GM18520 (cell line): ENCODE measurements around the gene WWC1.
"Not testable (repeated sequence)": the region's sequence is repeated elsewhere in the genome, so short reads cannot be mapped to it uniquely, and the experiment has no call there.

ENCODE experiments used
- ATAC-seq: cut with Tn5 transposase; IDR thresholded peaks from one replicate; pipeline ENCODE4 v1.9.1; 2021; ENCODE audit not compliant: unreplicated experiment

The WWC1 gene

DNA sequence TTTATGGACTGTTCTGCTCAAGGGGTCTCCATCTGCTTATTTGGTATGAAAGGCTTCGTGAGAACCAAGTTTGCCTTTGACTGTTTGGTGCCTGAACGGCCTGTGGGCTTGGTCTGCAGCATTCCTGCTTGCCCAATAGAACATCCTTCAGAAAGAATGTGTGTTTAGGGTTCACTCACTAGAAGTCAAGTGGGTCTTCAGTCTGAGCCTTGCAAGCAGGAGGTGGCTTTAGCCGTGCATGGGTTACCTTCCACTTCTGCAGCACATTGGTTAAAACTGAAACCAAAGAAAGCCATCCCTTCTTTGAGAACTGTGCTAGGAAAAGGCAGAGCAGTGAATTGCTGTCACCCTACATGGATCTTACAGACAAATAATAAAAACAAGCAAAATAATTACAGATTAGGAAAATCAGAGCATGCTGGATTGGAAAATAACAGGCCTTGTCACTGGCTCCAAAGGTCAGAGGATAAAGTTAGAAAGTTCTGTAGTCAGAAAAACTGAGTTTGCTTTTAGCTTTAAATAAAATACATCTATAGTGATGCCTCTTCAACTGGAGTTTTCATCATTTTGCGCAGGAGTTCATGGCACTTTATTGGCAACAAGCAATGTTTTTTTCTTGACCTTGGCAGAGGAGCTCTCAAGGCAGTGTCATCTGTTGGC lies 16.6 kb downstream of the WWC1 start:
- ATAC-seq, result no peak

DNA sequence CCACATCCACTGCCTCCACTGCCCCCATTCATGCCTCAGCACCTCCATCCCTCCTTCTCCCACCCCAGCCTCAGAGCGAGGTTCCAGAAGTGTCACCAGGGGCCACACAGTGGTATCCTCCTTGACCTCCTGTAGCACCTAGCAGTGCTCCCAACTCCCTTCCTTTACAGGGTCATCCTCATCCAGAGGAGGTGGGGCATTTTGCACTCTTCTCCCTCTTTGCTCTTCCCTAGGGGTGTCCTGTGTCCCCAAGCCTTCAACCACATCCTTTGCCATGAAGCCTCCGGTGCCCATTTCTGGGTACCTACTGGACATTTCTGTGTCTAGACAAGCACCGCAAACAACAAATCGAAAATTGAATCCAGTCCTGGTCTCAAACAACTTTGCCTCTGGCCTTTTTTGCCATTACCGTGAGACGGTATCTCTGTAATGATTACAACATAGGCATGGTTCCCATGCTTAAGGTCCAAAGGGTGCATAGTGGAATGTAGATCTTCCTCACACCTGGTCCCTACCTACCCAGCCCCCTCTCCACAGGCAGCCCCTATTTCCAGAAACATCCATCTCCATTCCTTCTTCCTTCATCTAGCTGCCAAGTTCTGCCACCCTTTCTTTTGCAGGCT lies 17.6 kb downstream of the WWC1 start:
- no peak for ATAC-seq

DNA sequence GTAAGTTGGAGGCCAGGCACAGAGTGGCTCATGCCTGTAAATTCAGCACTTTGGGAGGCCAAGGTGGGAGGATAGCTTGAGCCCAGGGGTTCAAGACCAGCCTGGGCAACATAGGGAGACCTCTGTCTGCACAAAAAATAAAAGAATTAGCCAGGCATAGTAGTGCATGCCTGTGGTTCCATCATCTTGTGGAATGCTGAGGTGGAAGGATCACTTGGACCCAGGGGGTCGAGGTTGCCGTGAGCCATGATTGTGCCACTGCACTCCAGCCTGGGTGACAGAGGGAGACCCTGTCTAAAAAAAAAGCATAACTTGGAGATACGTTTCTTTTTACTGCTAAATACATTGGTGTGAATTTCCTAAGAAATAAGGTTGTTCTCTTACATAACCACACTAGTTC lies 19.1 kb downstream of the WWC1 start:
- ATAC-seq, result not testable (repeated sequence)

DNA sequence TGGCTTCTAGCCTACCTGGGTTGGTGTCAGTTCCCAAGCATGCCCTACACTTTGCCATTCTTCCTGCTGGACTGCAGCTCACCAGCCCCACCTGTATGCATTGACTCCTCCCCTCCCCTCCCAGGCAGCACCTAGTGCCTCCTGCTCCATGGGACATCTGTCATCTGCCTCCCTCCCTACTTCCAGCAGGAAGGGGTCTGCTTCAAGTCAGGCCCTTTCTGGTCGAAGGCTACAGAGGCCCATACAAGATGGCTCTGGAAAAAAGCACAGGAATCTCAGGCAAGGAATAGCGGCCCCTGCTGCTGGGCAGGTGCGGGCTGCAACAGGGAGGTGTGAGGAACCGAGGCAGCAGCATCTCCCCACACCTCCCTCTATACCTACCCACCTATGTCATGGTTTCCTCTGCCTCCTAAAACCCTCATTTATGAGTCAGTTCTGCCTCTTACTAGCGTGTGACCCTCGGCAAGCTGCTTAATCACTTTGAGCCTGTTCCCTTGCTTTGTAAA lies 19.7 kb downstream of the WWC1 start:
- no peak for ATAC-seq

DNA sequence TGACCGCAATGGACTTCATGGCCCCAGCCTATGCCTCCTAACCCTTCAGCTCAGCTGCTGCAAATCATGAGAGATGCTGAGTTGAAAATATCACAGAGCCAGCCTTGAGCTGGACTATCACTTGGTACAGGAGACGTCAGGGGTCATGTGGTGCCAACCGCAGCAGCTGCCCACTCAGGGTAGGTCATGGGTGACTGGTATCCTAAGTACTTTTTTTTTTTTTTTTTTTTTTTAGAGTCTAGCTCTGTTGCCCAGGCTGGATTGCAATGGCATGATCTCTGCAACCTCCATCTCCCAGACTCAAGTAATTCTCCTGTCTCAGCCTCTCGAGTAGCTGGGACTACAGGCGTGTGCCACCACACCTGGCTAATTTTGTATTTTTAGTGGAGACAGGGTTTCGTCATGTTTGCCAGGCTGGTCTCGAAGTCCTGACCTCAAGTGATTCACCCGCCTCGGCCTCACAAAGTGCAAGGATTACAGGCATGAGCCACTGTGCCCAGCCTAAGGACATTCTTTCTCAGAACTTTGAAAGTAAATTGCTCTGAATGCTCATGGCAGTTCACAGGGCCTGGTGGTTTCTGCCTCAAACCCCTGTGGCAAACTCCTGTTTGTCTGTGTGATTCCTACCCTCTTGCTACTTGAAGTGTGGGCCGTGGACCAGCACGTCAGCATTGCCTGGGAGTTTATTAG lies 21.3 kb downstream of the WWC1 start:
- ATAC-seq, result no peak

DNA sequence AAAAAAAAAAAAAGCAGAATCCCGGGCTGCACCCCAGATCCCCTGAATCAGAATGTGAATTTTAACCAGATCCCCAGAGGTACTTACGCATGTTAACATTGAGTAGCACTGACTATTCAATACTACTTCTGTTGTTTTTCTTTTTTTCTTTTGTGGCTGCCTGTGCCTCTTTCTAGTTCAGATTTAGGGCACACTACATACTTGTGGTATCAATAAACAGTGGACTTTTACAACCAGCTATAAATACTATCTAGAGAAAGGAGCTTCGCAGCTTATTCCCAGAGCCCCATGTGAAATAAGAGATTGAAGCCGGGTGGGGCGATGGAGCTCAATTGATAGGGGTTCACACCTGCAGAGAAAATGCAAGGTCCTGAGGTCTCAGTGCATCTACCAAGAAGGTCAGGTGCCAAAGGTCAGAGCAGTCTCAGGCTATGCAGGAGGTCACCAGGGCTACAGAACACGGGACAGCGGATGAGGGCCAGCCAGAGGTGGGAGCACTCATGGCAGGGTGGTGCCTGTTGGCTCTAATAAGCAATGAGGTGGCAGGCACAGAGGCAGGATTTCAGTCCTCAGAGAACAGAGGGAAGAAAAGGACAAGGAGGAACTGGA lies 22.3 kb downstream of the WWC1 start:
- no peak for ATAC-seq

DNA sequence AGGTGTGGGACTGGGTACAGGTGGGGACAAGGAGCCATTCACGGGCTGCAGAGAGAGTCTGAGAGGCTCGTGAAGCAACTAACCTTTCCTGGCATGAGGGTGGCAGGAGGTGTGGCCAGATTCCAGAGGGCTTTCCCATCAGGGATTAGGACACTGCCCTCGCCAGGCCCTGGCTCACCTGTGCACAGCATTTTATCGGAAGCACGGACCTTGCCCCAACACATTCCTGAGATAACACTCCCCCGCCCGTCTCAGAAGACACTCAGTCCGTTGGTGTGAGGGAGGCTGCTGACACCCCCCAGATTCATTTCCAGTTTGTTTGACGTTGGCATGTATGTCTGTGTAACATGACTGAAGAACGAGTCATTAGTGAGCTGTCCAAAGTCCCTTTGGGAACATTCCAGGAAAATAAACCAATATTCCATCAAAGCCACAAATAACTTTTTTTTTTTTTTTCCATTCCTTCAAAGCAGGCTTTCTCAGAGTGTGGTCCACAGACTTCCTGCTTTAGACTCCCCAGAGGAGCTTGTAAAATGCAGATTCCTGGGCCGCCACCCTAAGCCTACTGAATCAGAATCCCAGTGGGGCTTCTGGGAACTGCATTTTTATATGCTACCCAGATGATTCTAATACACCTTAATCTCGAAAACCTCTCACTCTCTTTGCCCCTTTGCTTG lies 23.4 kb downstream of the WWC1 start:
- ATAC-seq, result no peak

DNA sequence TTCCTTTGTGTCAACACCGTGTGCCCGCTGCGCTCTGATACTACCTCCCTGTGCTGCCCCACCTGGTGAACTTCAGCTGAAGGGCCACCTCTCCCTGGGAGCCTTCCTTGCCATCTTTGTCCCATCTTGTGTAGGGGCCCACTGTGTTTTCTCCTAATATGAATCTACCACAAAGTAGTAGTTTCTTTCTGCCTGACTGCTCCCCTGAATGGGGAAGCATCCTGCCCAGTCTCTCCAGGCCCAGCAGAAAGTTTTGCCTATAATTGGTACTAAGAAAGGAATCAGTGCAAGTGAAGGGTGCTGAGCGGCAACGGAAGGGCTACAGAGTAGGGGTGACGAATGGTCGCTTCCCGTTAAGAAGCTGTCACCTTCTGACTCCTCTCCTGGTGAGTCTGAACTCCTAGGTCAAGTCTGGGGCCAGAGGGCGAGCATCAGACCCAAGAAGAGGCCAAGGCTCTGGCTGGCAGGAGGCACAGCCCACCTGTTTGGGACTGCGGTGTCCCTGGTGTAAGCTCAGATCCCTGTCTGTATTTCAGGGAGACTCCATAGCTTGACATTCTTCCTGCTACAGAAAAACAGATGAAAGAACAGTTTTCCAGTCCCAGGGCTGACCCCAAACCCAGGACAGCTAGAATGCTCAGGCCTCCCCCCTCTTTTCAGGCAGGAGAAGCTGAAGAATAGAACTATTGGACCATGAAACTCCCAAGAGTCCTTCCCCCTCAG lies 24.1 kb downstream of the WWC1 start:
- ATAC-seq, result no peak

DNA sequence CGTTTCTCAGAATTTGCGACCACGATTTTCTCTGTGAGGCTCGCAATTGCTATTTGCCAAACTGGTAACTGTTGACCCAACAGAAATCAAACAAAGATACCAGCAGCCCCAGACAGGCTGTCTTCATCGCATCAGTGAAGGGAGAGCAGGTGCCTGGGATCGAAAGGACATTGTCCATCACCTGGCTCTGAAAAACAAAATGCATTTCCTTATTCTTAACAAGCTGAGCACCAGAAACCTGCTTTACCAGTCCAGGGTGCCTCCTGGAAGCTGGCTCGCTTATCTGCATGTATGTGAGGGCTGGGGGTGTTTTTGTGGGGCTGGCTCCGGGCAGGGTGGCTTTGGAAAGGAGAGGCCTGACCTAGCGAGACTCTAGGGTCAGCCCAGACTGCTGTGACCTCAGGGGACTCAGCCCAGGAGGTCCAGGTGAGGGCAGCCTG lies 24.7 kb downstream of the WWC1 start:
- ATAC-seq, result no peak

DNA sequence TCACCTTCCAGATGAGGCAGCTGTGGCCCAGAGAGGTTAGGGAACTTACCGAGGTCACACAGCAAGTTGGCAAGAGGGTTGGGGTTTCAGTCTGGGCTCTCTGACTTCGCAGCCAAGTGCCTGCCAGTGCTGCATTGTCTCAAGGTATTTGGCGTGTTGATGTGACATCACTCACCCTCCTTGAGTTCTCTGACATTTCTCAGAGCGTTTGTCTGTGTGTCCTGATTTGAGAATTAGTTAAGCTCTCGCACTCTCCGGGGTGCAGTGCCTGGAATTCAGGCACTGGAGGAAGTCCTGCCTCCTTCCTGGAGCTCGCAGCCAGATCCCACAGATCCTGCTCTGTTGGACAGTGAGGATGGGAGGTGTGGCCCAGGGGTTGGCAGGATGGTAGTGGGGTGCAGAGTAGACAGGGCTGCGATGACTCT lies 25.7 kb downstream of the WWC1 start:
- no peak for ATAC-seq

DNA sequence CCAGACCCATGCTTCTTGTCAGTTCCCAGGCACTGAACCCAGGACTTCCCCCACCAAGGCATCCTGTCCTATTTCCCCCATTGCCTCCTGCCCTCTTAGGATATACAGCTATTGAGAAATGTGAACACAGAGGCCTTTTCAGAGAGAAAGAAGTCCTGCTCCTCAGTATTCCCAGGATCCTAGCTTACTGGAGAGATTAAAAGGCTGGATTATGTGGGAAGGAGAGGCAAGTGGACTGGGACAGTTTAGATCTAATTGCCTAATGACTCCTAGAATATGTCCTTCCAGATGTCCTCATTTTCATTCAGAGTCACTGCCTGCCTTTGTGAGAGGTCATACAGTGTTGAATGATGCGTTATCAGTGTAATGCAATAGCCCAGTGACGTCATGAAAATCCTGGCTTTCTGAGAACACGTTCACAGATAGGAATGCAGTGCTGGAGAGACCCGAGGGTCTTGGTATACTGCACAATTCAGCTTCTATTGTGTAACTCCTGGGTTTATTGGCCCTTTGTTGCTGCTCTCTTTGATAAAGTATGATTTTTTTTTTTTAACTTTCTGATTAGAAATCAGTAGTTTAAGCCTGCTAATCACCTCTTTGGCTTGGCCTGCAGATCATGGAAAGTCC lies 26.2 kb downstream of the WWC1 start:
- no peak for ATAC-seq

DNA sequence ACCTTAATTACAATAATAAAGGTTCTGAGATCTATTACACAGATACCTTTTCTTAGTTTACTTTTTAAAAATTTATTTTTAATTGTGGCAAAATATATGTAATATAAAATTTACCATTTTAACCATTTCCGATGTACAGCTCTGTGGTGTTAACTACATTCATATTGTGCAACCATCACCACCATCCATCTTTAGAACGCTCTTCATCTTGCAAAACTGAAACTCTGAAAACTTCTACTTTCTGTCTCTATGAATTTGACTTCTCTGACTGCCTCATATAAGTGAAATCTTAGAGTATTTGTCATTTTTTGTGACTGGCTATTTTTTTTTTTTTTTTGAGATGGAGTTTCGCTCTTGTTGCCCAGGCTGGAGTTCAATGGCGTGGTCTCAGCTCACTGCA lies 26.8 kb downstream of the WWC1 start:
- no peak for ATAC-seq

DNA sequence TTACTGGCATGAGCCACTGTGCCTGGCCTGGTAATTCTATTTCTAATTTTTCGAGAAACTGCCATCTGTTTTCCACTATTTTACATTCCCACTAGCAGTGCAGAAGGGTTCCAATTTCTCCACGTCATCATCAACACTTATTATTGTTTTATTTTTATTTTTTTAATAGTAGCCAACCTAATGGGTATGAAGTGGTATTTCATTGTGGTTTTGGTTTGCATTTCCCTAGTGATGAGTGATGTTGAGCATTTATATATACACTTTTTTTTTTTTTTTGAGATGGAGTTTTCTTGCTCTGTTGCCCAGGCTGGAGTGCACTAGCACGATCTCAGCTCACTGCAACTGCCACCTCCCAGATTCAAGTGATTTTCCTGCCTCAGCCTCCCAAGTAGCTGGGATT lies 28.3 kb downstream of the WWC1 start:
- no peak for ATAC-seq

DNA sequence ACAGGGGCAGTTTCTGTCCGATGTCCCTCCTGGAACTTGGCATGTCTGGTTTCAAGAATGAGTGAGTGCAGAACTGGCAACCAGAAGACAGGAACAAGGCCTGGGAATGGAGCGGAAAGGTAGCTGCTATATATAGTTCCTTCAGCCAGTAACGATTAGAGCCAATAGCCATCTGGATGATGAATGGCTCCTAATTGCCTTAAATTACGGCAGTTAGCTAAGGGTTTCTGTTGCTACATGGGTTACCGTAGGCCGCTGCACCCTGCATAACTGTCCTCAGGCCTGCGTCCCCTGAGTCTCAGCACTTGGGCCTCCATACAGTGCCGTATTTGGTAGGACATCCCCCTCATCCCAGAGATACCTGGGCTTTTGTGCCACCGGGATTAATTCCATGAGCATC lies 29.4 kb downstream of the WWC1 start:
- no peak for ATAC-seq

DNA sequence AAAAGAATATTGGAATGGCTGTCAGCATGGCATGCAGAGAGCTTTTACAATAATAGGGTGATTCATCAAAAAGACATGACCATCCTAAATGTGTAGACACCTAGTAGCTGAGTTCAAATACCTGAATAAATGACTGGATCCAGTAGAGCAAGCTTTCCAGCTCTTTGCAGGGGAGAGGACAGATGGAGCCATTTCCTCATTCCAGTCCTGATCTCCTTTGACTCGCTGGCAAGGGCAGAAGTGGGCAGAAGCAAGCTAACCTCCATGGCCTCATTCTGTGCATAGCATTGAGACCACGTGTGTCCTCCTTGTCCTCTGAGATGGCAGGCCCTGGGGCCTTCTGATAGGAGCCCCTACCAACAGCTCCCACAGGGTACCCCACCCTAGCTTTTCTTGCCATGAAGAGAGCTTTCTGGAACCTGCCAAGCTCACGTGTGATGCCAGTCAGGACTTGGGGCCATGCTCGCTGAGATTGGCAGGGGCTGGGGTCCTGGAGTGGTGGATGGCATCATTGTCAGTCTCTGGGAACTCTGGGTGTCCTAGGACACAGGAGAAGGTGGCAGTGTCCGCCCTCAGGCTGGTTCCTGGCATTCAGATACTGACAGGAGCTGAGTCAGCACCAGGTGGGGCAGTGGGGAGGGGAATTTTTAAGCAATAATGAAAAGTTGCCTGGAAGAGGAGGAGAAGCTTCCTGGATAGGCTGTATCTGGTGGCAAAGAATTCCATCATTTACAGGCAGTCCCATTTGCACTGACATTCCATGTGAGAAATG lies 33.6 kb downstream of the WWC1 start:
- ATAC-seq, result no peak

DNA sequence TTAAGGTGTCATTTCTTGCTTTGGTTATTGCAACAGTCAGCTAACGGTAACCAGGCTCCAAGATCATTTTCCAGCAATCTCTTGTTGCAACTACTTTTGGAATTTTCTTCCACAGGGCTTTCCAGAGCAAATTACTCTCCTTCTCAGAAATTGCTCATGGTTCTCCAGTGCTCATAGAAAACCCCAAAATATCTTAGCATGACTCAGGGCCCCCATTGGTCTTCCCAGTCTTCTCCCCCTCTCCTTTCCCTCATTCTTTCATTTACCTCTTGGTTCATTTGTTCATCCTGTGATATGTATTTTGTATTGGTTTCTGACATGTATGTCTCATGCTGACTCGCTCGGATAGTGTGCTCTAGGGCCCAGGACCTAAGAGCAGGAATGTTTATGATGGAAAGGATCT lies 35.6 kb downstream of the WWC1 start:
- ATAC-seq, result no peak

DNA sequence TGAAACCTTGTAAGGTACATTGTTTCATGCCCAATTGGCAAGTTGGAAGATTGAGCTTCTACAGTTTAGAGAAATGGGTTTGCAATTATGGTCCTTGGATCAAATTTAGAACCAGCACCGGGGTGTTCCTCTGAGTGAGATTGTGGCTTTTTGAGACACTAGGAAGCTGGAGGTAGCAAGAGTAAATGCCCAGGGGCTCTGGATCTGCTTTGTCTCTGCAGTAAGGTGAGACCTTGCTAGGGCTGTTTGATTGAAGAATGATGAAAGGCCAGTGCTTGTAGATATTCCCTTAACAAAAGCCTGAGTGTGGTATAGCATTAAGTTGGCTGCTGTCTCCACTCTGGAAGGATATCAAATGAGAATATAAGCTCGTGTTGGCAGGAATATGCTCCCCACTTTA lies 36.0 kb downstream of the WWC1 start:
- ATAC-seq, result no peak

DNA sequence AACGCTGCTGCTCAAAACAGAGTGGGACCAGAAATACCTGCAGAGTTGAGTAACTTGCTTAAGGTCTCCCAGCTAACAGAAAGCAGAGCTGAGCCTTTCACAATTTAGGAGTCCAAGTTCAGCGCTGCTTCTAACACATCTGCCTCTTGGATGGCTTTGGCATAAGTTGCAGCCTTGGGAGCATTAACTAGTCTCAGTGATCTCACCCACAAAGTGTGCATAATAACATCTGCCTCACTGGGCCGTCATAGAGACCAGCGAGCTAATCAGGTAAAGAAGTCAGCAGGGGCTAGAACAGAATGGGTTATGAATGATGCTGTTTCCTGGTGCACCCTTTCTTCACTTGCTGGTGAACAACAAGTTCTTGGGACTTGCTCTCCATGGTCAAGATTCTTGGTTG lies 36.5 kb downstream of the WWC1 start:
- ATAC-seq, result no peak

DNA sequence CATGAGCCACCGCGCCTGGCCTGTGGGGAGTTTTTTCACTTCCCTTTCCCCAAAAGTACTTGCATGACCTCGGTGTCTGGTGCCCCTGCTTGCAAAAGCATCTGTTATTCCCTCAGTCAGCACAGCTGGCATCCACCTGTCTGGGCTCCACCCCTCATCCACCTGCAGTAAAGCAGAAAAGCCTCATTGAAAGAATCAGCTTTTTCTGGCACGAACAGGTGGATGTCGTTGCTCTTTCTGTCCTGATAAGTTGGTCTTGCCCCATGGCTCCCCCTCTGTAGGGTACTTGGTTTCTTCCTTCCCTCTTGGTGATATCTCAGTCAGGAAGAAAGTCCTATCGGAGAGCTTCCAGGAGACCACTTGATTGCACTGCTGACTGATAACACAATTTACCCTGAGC lies 37.4 kb downstream of the WWC1 start:
- no peak for ATAC-seq
